GM10847 (cell line): ENCODE results near the gene SLC6A3.

Experiments
- POLR2A ChIP-seq: IDR thresholded peaks from 2 replicates; pipeline ENCODE4 v1.6.1; 2011; ENCODE audit not compliant: insufficient read length; ENCODE audit errors: extremely low read depth

SLC6A3 gene

GRCh38 chr5:1439388-1440097 is 5.7 kb downstream of the SLC6A3 start:
- TF ChIP-seq POLR2A: no peak

GRCh38 chr5:1438871-1439270 is 6.4 kb downstream of the SLC6A3 start:
- TF ChIP-seq POLR2A: no peak

- TF ChIP-seq POLR2A: no peak
Measured at GRCh38 chr5:1437876-1438559, 7.2 kb downstream of the SLC6A3 start.

GRCh38 chr5:1437226-1437829 is 7.9 kb downstream of the SLC6A3 start:
- no peak for TF ChIP-seq POLR2A

GRCh38 chr5:1436681-1437080 is 8.6 kb downstream of the SLC6A3 start:
- TF ChIP-seq POLR2A: no peak

GRCh38 chr5:1436036-1436435 is 9.2 kb downstream of the SLC6A3 start:
- TF ChIP-seq POLR2A: no peak

GRCh38 chr5:1435369-1435768 is 9.9 kb downstream of the SLC6A3 start:
- no peak for TF ChIP-seq POLR2A

GRCh38 chr5:1432296-1432695 is 12.9 kb downstream of the SLC6A3 start:
- no peak for TF ChIP-seq POLR2A

GRCh38 chr5:1431896-1432295 is 13.3 kb downstream of the SLC6A3 start:
- TF ChIP-seq POLR2A: no peak

GRCh38 chr5:1431021-1431811 is 14.0 kb downstream of the SLC6A3 start:
- TF ChIP-seq POLR2A: no peak

- TF ChIP-seq POLR2A: no peak
Measured at GRCh38 chr5:1430121-1430795, 15.0 kb downstream of the SLC6A3 start.

GRCh38 chr5:1429496-1429895 is 15.7 kb downstream of the SLC6A3 start:
- no peak for TF ChIP-seq POLR2A

- no peak for TF ChIP-seq POLR2A
Measured at GRCh38 chr5:1429066-1429465, 16.2 kb downstream of the SLC6A3 start.

GRCh38 chr5:1428107-1428506 is 17.1 kb downstream of the SLC6A3 start:
- no peak for TF ChIP-seq POLR2A

GRCh38 chr5:1424716-1425115 is 20.5 kb downstream of the SLC6A3 start:
- TF ChIP-seq POLR2A: no peak

GRCh38 chr5:1423901-1424603 is 21.2 kb downstream of the SLC6A3 start:
- no peak for TF ChIP-seq POLR2A
